Mesenchymal stem cell (in vitro differentiated cells and primary cell): Measurements from ENCODE around the gene ZNF879.

Source experiments
- DNase-seq: peaks from one replicate; pipeline ENCODE4 v3.0.0-alpha.2; 2013
- H2AFZ ChIP-seq: one replicate; pipeline ENCODE4 v1.6.1; 2013; ENCODE audit warnings: low read depth, mild to moderate bottlenecking, control low read depth, inconsistent platforms, low read length, moderate library complexity
- H2AK5ac ChIP-seq: 2 replicates; pipeline ENCODE4 v1.6.1; 2013; ENCODE audit warnings: low read length, moderate library complexity, mild to moderate bottlenecking, inconsistent platforms; ENCODE audit not compliant: severe bottlenecking
- H2BK120ac ChIP-seq: one replicate; pipeline ENCODE4 v1.6.1; 2013; ENCODE audit warnings: low read depth, mild to moderate bottlenecking, inconsistent platforms, low read length, moderate library complexity
- H2BK12ac ChIP-seq, 2 experiments: one replicate each; pipeline ENCODE4 v1.6.1; 2013; ENCODE audit warnings: inconsistent platforms in 2 of 2, low read length in 2 of 2, mild to moderate bottlenecking in 2 of 2, moderate library complexity in 2 of 2, control low read depth in 1 of 2
- H2BK15ac ChIP-seq: one replicate; pipeline ENCODE4 v1.6.1; 2013; ENCODE audit warnings: mild to moderate bottlenecking, low read depth, inconsistent platforms; ENCODE audit not compliant: poor library complexity, severe bottlenecking
- H2BK5ac ChIP-seq: 2 replicates; pipeline ENCODE4 v1.6.1; 2013; ENCODE audit warnings: low read depth, mild to moderate bottlenecking, low read length, control low read depth, inconsistent platforms; ENCODE audit not compliant: poor library complexity, severe bottlenecking
- H3K14ac ChIP-seq, 2 experiments: one replicate each; pipeline ENCODE4 v1.6.1; 2013; ENCODE audit warnings: inconsistent platforms in 2 of 2, low read length in 2 of 2, control low read depth in 1 of 2, mild to moderate bottlenecking in 1 of 2, moderate library complexity in 1 of 2
- H3K18ac ChIP-seq, 2 experiments: one replicate each; pipeline ENCODE4 v1.6.1; 2013; ENCODE audit warnings: inconsistent platforms in 2 of 2, low read length in 2 of 2, control low read depth in 1 of 2, low read depth in 1 of 2, mild to moderate bottlenecking in 1 of 2
- H3K23ac ChIP-seq, 2 experiments: one replicate each; pipeline ENCODE4 v1.6.1; 2013; ENCODE audit warnings: inconsistent platforms in 2 of 2, low read length in 2 of 2, mild to moderate bottlenecking in 2 of 2, moderate library complexity in 2 of 2, control low read depth in 1 of 2
- H3K27ac ChIP-seq: 2 replicates; pipeline ENCODE4 v1.5.1; 2013; ENCODE audit warnings: mild to moderate bottlenecking, moderate library complexity, low read length, control low read depth, inconsistent platforms; ENCODE audit not compliant: poor library complexity, severe bottlenecking
- H3K27me3 ChIP-seq, 2 experiments: 2 replicates each; pipeline versions ENCODE4 v1.6.1 to v1.7.0; 2013; ENCODE audit warnings: low read length in 2 of 2, mild to moderate bottlenecking in 2 of 2, moderate library complexity in 2 of 2, control low read depth in 1 of 2, inconsistent platforms in 1 of 2; ENCODE audit not compliant: control insufficient read depth in 1 of 2, insufficient read depth in 1 of 2
- H3K36me3 ChIP-seq, 2 experiments: 2 replicates each; pipeline versions ENCODE4 v1.6.1 to v1.7.0; 2013; ENCODE audit warnings: low read length in 2 of 2, control low read depth in 1 of 2, inconsistent platforms in 1 of 2, low read depth in 1 of 2, mild to moderate bottlenecking in 1 of 2; ENCODE audit not compliant: insufficient read depth in 2 of 2, control insufficient read depth in 1 of 2
- H3K4ac ChIP-seq, 2 experiments: one replicate each; pipeline ENCODE4 v1.6.1; 2013; ENCODE audit warnings: inconsistent platforms in 2 of 2, low read length in 2 of 2, mild to moderate bottlenecking in 2 of 2, moderate library complexity in 2 of 2, control low read depth in 1 of 2, low read depth in 1 of 2
- H3K4me1 ChIP-seq: 2 replicates; pipeline ENCODE4 v1.6.1; 2013; ENCODE audit warnings: low read depth, low read length, control low read depth; ENCODE audit not compliant: control insufficient read depth, insufficient read depth
- H3K4me2 ChIP-seq: 2 replicates; pipeline ENCODE4 v1.6.1; 2013; ENCODE audit warnings: low read length, mild to moderate bottlenecking, inconsistent platforms; ENCODE audit not compliant: poor library complexity, severe bottlenecking
- H3K4me3 ChIP-seq, 2 experiments: 2 replicates each; pipeline versions ENCODE4 v1.5.1 to v1.7.0; 2013; ENCODE audit warnings: low read length in 2 of 2, mild to moderate bottlenecking in 2 of 2, control low read depth in 1 of 2, low read depth in 1 of 2; ENCODE audit not compliant: insufficient read depth in 1 of 2
- H3K79me1 ChIP-seq: replicated peaks from 2 replicates; pipeline ENCODE4 v1.6.1; 2013; ENCODE audit warnings: mild to moderate bottlenecking, control low read depth, low read length, inconsistent platforms; ENCODE audit not compliant: poor library complexity, severe bottlenecking
- H3K9ac ChIP-seq: 2 replicates; pipeline ENCODE4 v1.7.0; 2013; ENCODE audit warnings: mild to moderate bottlenecking, low read length, moderate library complexity
- H3K9me3 ChIP-seq: 2 replicates; pipeline ENCODE4 v1.7.0; 2013; ENCODE audit warnings: mild to moderate bottlenecking, low read length; ENCODE audit not compliant: control insufficient read depth
- H4K8ac ChIP-seq: one replicate; pipeline ENCODE4 v1.6.1; 2013; ENCODE audit warnings: inconsistent platforms, mild to moderate bottlenecking, low read length, moderate library complexity
- H4K91ac ChIP-seq: one replicate; pipeline ENCODE4 v1.6.1; 2013; ENCODE audit warnings: mild to moderate bottlenecking, low read length, inconsistent platforms
- WGBS: methylation state at CpG from one replicate; pipeline ENCODE4 v1.1.7; 2013; ENCODE audit warnings: mixed read lengths; 5-methylcytosine and 5-hydroxymethylcytosine counted together

Gene ZNF879

GRCh38 chr5:179061025-179061424 is 37.4 kb downstream of the ZNF879 start:
- Histone ChIP-seq H3K4ac (peak overlapping the region in 1 of 2 experiments; percentile 51), H3K9me3 (peaks cover 26% of the 10 kb centered on the region), H3K4me3 (peak overlapping the region in 1 of 2 experiments; percentile 84), H3K27me3 (no peaks in the 10 kb centered on the region), H2BK12ac (no peak overlapping the region), H3K4me1 (peaks cover 2% of the 10 kb centered on the region), H3K23ac (no peak overlapping the region), H2AK5ac (no peak overlapping the region), H4K91ac (peak overlapping the region; percentile 27), H3K14ac (no peak overlapping the region), H2BK5ac (no peak overlapping the region), H3K4me2 (no peak overlapping the region), H3K9ac (peak overlapping the region; percentile 87), H3K18ac (no peak overlapping the region), H2BK120ac (no peak overlapping the region), H2BK15ac (no peak overlapping the region), H3K36me3 (peaks cover 9 to 41% of the 10 kb centered on the region in 2 experiments), H4K8ac (no peak overlapping the region), H3K79me1 (peaks cover 7% of the 10 kb centered on the region), H2AFZ (no peak overlapping the region), H3K27ac (no peak overlapping the region)
- WGBS, result 96% methylated on average over 19 of the region's 19 CpGs
- no peak for DNase-seq

GRCh38 chr5:179065703-179066102 is 42.1 kb downstream of the ZNF879 start:
- peaks cover 7 to 78% of the 10 kb centered on the region in 2 experiments for H3K36me3 ChIP-seq
- no peak overlapping the region for H3K14ac ChIP-seq
- no peak overlapping the region for H3K18ac ChIP-seq
- no peak overlapping the region for H4K91ac ChIP-seq
- no peak overlapping the region for H4K8ac ChIP-seq
- 97% methylated on average over 3 of the region's 6 CpGs for WGBS
- no peak overlapping the region for H3K4ac ChIP-seq
- H3K9me3 ChIP-seq, result peaks cover 61% of the 10 kb centered on the region
- no peaks in the 10 kb centered on the region for H3K27me3 ChIP-seq
- no peak overlapping the region for H2BK15ac ChIP-seq
- no peak overlapping the region for H3K27ac ChIP-seq
- no peak overlapping the region for H3K4me3 ChIP-seq
- H2AK5ac ChIP-seq, result no peak overlapping the region
- H2AFZ ChIP-seq, result no peak overlapping the region
- peaks cover 6% of the 10 kb centered on the region for H3K79me1 ChIP-seq
- no peak overlapping the region for H3K4me2 ChIP-seq
- H2BK120ac ChIP-seq, result no peak overlapping the region
- DNase-seq, result no peak
- no peak overlapping the region for H3K9ac ChIP-seq
- no peak overlapping the region for H2BK5ac ChIP-seq
- no peak overlapping the region for H2BK12ac ChIP-seq
- peaks cover under 1% of the 10 kb centered on the region for H3K4me1 ChIP-seq
- no peak overlapping the region for H3K23ac ChIP-seq

- Histone ChIP-seq H4K8ac (no peak overlapping the region), H3K9me3 (peaks cover 97% of the 10 kb centered on the region), H2BK12ac (no peak overlapping the region), H3K36me3 (peaks cover 10 to 62% of the 10 kb centered on the region in 2 experiments), H2AFZ (no peak overlapping the region), H3K4me1 (no peaks in the 10 kb centered on the region), H4K91ac (no peak overlapping the region), H2BK120ac (no peak overlapping the region), H3K4me2 (no peak overlapping the region), H3K14ac (no peak overlapping the region), H3K9ac (no peak overlapping the region), H2AK5ac (no peak overlapping the region), H3K4ac (no peak overlapping the region), H3K79me1 (no peaks in the 10 kb centered on the region), H3K27ac (no peak overlapping the region), H3K4me3 (peak overlapping the region in 1 of 2 experiments; percentile 66), H2BK5ac (no peak overlapping the region), H2BK15ac (no peak overlapping the region), H3K18ac (no peak overlapping the region), H3K23ac (no peak overlapping the region), H3K27me3 (no peaks in the 10 kb centered on the region)
- 92% methylated on average over 9 of the region's 11 CpGs for WGBS
- peak; percentile 5 for DNase-seq
Measured at GRCh38 chr5:179079165-179079987, 55.8 kb downstream of the ZNF879 start.

GRCh38 chr5:179080724-179081123 is 57.1 kb downstream of the ZNF879 start:
- no peak overlapping the region for H3K4ac ChIP-seq
- H4K8ac ChIP-seq, result no peak overlapping the region
- H2AFZ ChIP-seq, result no peak overlapping the region
- H3K4me3 ChIP-seq, result peak overlapping the region in 1 of 2 experiments; percentile 66
- no peak overlapping the region for H3K14ac ChIP-seq
- H2BK120ac ChIP-seq, result no peak overlapping the region
- WGBS, result 97% methylated on average over 3 of the region's 4 CpGs
- peaks cover 100% of the 10 kb centered on the region for H3K9me3 ChIP-seq
- H2BK15ac ChIP-seq, result no peak overlapping the region
- no peak overlapping the region for H3K23ac ChIP-seq
- H3K36me3 ChIP-seq, result peaks cover 10 to 52% of the 10 kb centered on the region in 2 experiments
- H3K79me1 ChIP-seq, result no peaks in the 10 kb centered on the region
- no peak overlapping the region for H2BK5ac ChIP-seq
- H3K27ac ChIP-seq, result no peak overlapping the region
- H4K91ac ChIP-seq, result no peak overlapping the region
- no peak overlapping the region for H2BK12ac ChIP-seq
- no peak overlapping the region for H3K4me2 ChIP-seq
- H2AK5ac ChIP-seq, result no peak overlapping the region
- no peaks in the 10 kb centered on the region for H3K4me1 ChIP-seq
- H3K9ac ChIP-seq, result no peak overlapping the region
- H3K18ac ChIP-seq, result no peak overlapping the region
- no peaks in the 10 kb centered on the region for H3K27me3 ChIP-seq
- DNase-seq, result no peak
